Esophagus squamous epithelium (tissue), 5 donors: ENCODE data around the gene CCDC28A. TPM values are rescaled to one million over a fixed set of nuclear protein-coding genes. Genes with fewer than 3 reads are reported as not detected.

ENCODE experiments used
- DNase-seq: peaks from one replicate; lab custom pipeline; 2025; lab: John Stamatoyannopoulos, UW
- H3K27ac ChIP-seq, 4 donors: fragments of 200-600 bp; sonication (generic); one replicate each; pipeline ENCODE4 v1.5.1; 2016 to 2019; ENCODE audit warnings: mild to moderate bottlenecking in 1 of 4
- H3K27me3 ChIP-seq, 4 donors: fragments of 200-600 bp; sonication (generic); 1 replicate in 3 of 4; 2 replicates in 1 of 4; pipeline versions ENCODE4 v1.5.1 to v1.6.0; 2017 to 2021; ENCODE audit warnings: antibody characterized with exemption in 1 of 4
- H3K36me3 ChIP-seq, 3 donors: fragments of 200-600 bp; sonication (generic); one replicate each; pipeline ENCODE4 v1.5.1; 2016 to 2019
- H3K4me1 ChIP-seq, 3 donors: fragments of 200-600 bp; sonication (generic); one replicate each; pipeline ENCODE4 v1.5.1; 2017 to 2019
- H3K4me3 ChIP-seq, 4 donors: fragments of 200-600 bp; sonication (generic); 1 replicate in 3 of 4; 2 replicates in 1 of 4; pipeline ENCODE4 v1.5.1; 2016 to 2019; ENCODE audit warnings: mild to moderate bottlenecking in 2 of 4, moderate library complexity in 1 of 4
- H3K9me3 ChIP-seq, 3 donors: fragments of 200-600 bp; sonication (generic); one replicate each; pipeline ENCODE4 v1.5.1; 2016 to 2019
- CTCF ChIP-seq, 6 experiments: fragments of 450-650 bp in 4 of 6; fragments of 200-600 bp in 2 of 6; sonication (generic) in 2 of 6; IDR thresholded peaks; one replicate each; pipeline ENCODE4 v1.5.1; 2016 to 2019; ENCODE audit warnings: antibody characterized with exemption in 6 of 6, mild to moderate bottlenecking in 4 of 6, moderate library complexity in 4 of 6
- POLR2A ChIP-seq, 4 donors: fragments of 450-650 bp; IDR thresholded peaks; one replicate each; pipeline ENCODE4 v1.6.1; 2017; ENCODE audit warnings: antibody characterized with exemption in 4 of 4, mild to moderate bottlenecking in 4 of 4, moderate library complexity in 3 of 4
- WGBS, 2 donors: methylation state at CpG; one replicate each; pipeline ENCODE4 v1.1.5; 2018; 5-methylcytosine and 5-hydroxymethylcytosine counted together
- intact Hi-C: fragments of 100-400 bp; cut with DNase I; formaldehyde crosslinking; loops from one replicate; pipeline ENCODE4 v1.15.0; 2022
- total RNA-seq, 4 donors: library from RNA; depleted of rRNA; stranded (reverse); fragments of >200 nt; gene quantifications; one replicate each; pipeline ENCODE4 v1.1.0, GENCODE V29; 2016
- donor health status: DM: yes; HTN: yes; CAD: no.

Gene CCDC28A
- total RNA-seq, 4 donors from 2014 or later, result 3.9 to 18.9 (median 9.5) TPM

- Histone ChIP-seq H3K27me3 (no peaks in the 10 kb centered on the region), H3K36me3 (no peaks in the 10 kb centered on the region), H3K9me3 (no peaks in the 10 kb centered on the region), H3K4me1 (no peaks in the 10 kb centered on the region), H3K4me3 (no peak overlapping the region), H3K27ac (no peak overlapping the region)
- whole genome bisulfite sequencing, 2 donors, result 80 to 88% methylated on average over 3 of the region's 3 CpGs
- no peak for DNase-seq
- intact Hi-C loops, result loop anchor here (10.0 kb wide), 2 partner anchors 175 to 555 kb away; partner anchors contain the start of gene REPS1
- no peak for TF ChIP-seq CTCF (IDR thresholded peaks at IDR 0.05)
- TF ChIP-seq POLR2A (IDR thresholded peaks at IDR 0.05), result no peak
Observed at GRCh38 chr6:138809677-138810076, 36.1 kb downstream of the CCDC28A start.

GRCh38 chr6:138811866-138812265 is 38.3 kb downstream of the CCDC28A start:
- 67 to 79% methylated on average over 1 to 3 of the region's 3 CpGs for WGBS, 2 donors
- intact Hi-C loops, result loop anchor here (10.0 kb wide), 2 partner anchors 173 to 553 kb away; partner anchors contain the start of gene REPS1
- no peak overlapping the region for H3K27ac ChIP-seq
- H3K4me3 ChIP-seq, result no peak overlapping the region
- DNase-seq, result no peak
- H3K9me3 ChIP-seq, result no peaks in the 10 kb centered on the region
- no peak for TF ChIP-seq CTCF (IDR thresholded peaks at IDR 0.05)
- TF ChIP-seq POLR2A (IDR thresholded peaks at IDR 0.05), result no peak
- H3K36me3 ChIP-seq, result no peaks in the 10 kb centered on the region
- H3K27me3 ChIP-seq, result no peaks in the 10 kb centered on the region
- H3K4me1 ChIP-seq, result peaks cover 0 to 20% (median 0%) of the 10 kb centered on the region in 3 donors

GRCh38 chr6:138814179-138814834 is 40.7 kb downstream of the CCDC28A start:
- Histone ChIP-seq H3K27me3 (no peaks in the 10 kb centered on the region), H3K36me3 (no peaks in the 10 kb centered on the region), H3K9me3 (no peaks in the 10 kb centered on the region), H3K27ac (no peak overlapping the region), H3K4me3 (no peak overlapping the region), H3K4me1 (peaks cover 7 to 43% (median 11%) of the 10 kb centered on the region in 3 donors)
- DNase-seq, result no peak
- TF ChIP-seq CTCF (IDR thresholded peaks at IDR 0.05) (no peak), POLR2A (IDR thresholded peaks at IDR 0.05) (no peak)
- intact Hi-C loops, result loop anchor here (10.0 kb wide), 2 partner anchors 170 to 550 kb away; partner anchors contain the start of gene REPS1
- WGBS, 2 donors, result 49 to 57% methylated on average over 5 of the region's 5 CpGs

- H3K27ac ChIP-seq, result no peak overlapping the region
- H3K4me1 ChIP-seq, result peaks cover 7 to 52% (median 12%) of the 10 kb centered on the region in 3 donors
- 50 to 63% methylated on average over 6 of the region's 6 CpGs for WGBS, 2 donors
- no peaks in the 10 kb centered on the region for H3K27me3 ChIP-seq
- no peaks in the 10 kb centered on the region for H3K36me3 ChIP-seq
- H3K9me3 ChIP-seq, result no peaks in the 10 kb centered on the region
- TF ChIP-seq CTCF (IDR thresholded peaks at IDR 0.05) (no peak), POLR2A (IDR thresholded peaks at IDR 0.05) (no peak)
- intact Hi-C loops, result loop anchor here (10.0 kb wide), 2 partner anchors 170 to 550 kb away; partner anchors contain the start of gene REPS1
- no peak overlapping the region for H3K4me3 ChIP-seq
- no peak for DNase-seq
Observed at GRCh38 chr6:138815221-138815620, 41.7 kb downstream of the CCDC28A start.

- H3K9me3 ChIP-seq, result no peaks in the 10 kb centered on the region
- H3K4me3 ChIP-seq, result no peak overlapping the region
- DNase-seq, result no peak
- peaks cover 7 to 59% (median 12%) of the 10 kb centered on the region in 3 donors for H3K4me1 ChIP-seq
- 23 to 29% methylated on average over 4 of the region's 4 CpGs for WGBS, 2 donors
- intact Hi-C loops, result loop anchor here (10.0 kb wide), 2 partner anchors 169 to 549 kb away; partner anchors contain the start of gene REPS1
- H3K36me3 ChIP-seq, result no peaks in the 10 kb centered on the region
- TF ChIP-seq CTCF (IDR thresholded peaks at IDR 0.05) (peak; percentile 53 to 84 (median 75)), POLR2A (IDR thresholded peaks at IDR 0.05) (no peak)
- no peaks in the 10 kb centered on the region for H3K27me3 ChIP-seq
- peak overlapping the region in 3 of 4 donors; percentile 83 to 90 (median 90) for H3K27ac ChIP-seq
Observed at GRCh38 chr6:138815797-138816528, 42.4 kb downstream of the CCDC28A start.
